Neural cell (in vitro differentiated cells): Measurements from ENCODE around the gene SYT1.

ENCODE experiments used
- CTCF ChIP-seq: fragments of 450-650 bp; IDR thresholded peaks from 2 replicates; pipeline ENCODE4 v1.5.1; 2014; ENCODE audit warnings: antibody characterized with exemption, mild to moderate bottlenecking, moderate library complexity; ENCODE audit not compliant: poor library complexity, severe bottlenecking
- POLR2AphosphoS5 ChIP-seq: IDR thresholded peaks from 2 replicates; pipeline ENCODE4 v1.6.1; 2012
- RAD21 ChIP-seq: fragments of 450-650 bp; conservative IDR thresholded peaks from 2 replicates; pipeline ENCODE4 v1.6.1; 2014; ENCODE audit warnings: antibody characterized with exemption, mild to moderate bottlenecking, moderate library complexity
- REST ChIP-seq: IDR thresholded peaks from 2 replicates; pipeline ENCODE4 v1.6.1; 2012; ENCODE audit warnings: borderline replicate concordance
- TAF1 ChIP-seq: IDR thresholded peaks from 2 replicates; pipeline ENCODE4 v1.6.1; 2012; ENCODE audit warnings: low read depth

- TF ChIP-seq POLR2AphosphoS5 = no peak
- TF ChIP-seq CTCF = no peak
- no peak for TF ChIP-seq REST
- TF ChIP-seq RAD21 = no peak
- TF ChIP-seq TAF1 = no peak
These were observed 27.2 kb downstream of the SYT1 start for GRCh38 chr12:78891646-78892353.
